Measurements from ENCODE around the gene RRP36. TPM values are rescaled to one million over a fixed set of nuclear protein-coding genes. Genes with fewer than 3 reads are reported as not detected.
A peak's percentile ranks its signal among the peaks of the same experiment; 100 is the strongest.

RRP36 gene
- total and polyA plus RNA-seq, 9 of the 15 experiments (the other 6 are each of a cell fraction or from before 2014, with no cell fraction given), result 27.6 to 150 (median 114) TPM

GRCh38 chr6:42978839-42979522, 42.4 kb upstream of the RRP36 start, which contains the start of gene PEX6 (continued):
- TF ChIP-seq KLF1 (tag; IDR thresholded peaks at IDR 0.05), result 0 out of 2 replicates have a peak, but pooled peaks have one; percentile 35
- TF ChIP-seq ESRRB (CRISPR knock-in tag; IDR thresholded peaks at IDR 0.05; ENCODE audit: borderline replicate concordance), result 0 out of 2 replicates have a peak, but pooled peaks have one; percentile 9
- TF ChIP-seq BHLHE40 (IDR thresholded peaks at IDR 0.05; ENCODE audit: low read length), result peak; percentile 64
- TF ChIP-seq, protein P1, sequence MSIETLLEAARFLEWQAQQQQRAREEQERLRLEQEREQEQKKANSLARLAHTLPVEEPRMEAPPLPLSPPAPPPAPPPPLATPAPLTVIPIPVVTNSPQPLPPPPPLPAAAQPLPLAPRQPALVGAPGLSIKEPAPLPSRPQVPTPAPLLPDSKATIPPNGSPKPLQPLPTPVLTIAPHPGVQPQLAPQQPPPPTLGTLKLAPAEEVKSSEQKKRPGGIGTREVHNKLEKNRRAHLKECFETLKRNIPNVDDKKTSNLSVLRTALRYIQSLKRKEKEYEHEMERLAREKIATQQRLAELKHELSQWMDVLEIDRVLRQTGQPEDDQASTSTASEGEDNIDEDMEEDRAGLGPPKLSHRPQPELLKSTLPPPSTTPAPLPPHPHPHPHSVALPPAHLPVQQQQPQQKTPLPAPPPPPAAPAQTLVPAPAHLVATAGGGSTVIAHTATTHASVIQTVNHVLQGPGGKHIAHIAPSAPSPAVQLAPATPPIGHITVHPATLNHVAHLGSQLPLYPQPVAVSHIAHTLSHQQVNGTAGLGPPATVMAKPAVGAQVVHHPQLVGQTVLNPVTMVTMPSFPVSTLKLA (conservative IDR thresholded peaks at IDR 0.05), result peak; percentile 56 to 81; a peak in 3 of 4 replicates
- peak; percentile 59; the same call in 1 of the 2 replicates for TF ChIP-seq SMARCA4 (IDR thresholded peaks at IDR 0.05)
- TF ChIP-seq, protein P2, sequence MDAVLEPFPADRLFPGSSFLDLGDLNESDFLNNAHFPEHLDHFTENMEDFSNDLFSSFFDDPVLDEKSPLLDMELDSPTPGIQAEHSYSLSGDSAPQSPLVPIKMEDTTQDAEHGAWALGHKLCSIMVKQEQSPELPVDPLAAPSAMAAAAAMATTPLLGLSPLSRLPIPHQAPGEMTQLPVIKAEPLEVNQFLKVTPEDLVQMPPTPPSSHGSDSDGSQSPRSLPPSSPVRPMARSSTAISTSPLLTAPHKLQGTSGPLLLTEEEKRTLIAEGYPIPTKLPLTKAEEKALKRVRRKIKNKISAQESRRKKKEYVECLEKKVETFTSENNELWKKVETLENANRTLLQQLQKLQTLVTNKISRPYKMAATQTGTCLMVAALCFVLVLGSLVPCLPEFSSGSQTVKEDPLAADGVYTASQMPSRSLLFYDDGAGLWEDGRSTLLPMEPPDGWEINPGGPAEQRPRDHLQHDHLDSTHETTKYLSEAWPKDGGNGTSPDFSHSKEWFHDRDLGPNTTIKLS (IDR thresholded peaks at IDR 0.05; ENCODE audit: borderline replicate concordance, low read depth), result peak; percentile 46; the same call in 1 of the 2 replicates
- TF ChIP-seq ZNF696 (CRISPR knock-in tag; conservative IDR thresholded peaks at IDR 0.05), result no peak
- TF ChIP-seq, protein P3, sequence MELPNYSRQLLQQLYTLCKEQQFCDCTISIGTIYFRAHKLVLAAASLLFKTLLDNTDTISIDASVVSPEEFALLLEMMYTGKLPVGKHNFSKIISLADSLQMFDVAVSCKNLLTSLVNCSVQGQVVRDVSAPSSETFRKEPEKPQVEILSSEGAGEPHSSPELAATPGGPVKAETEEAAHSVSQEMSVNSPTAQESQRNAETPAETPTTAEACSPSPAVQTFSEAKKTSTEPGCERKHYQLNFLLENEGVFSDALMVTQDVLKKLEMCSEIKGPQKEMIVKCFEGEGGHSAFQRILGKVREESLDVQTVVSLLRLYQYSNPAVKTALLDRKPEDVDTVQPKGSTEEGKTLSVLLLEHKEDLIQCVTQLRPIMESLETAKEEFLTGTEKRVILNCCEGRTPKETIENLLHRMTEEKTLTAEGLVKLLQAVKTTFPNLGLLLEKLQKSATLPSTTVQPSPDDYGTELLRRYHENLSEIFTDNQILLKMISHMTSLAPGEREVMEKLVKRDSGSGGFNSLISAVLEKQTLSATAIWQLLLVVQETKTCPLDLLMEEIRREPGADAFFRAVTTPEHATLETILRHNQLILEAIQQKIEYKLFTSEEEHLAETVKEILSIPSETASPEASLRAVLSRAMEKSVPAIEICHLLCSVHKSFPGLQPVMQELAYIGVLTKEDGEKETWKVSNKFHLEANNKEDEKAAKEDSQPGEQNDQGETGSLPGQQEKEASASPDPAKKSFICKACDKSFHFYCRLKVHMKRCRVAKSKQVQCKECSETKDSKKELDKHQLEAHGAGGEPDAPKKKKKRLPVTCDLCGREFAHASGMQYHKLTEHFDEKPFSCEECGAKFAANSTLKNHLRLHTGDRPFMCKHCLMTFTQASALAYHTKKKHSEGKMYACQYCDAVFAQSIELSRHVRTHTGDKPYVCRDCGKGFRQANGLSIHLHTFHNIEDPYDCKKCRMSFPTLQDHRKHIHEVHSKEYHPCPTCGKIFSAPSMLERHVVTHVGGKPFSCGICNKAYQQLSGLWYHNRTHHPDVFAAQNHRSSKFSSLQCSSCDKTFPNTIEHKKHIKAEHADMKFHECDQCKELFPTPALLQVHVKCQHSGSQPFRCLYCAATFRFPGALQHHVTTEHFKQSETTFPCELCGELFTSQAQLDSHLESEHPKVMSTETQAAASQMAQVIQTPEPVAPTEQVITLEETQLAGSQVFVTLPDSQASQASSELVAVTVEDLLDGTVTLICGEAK (IDR thresholded peaks at IDR 0.05), result peak; percentile 95
- TF ChIP-seq, protein P3 (CRISPR knock-in tag; IDR thresholded peaks at IDR 0.05), result no peak
- TF ChIP-seq ZNF75A (CRISPR knock-in tag; IDR thresholded peaks at IDR 0.05), result no peak
- TF ChIP-seq, protein P4, sequence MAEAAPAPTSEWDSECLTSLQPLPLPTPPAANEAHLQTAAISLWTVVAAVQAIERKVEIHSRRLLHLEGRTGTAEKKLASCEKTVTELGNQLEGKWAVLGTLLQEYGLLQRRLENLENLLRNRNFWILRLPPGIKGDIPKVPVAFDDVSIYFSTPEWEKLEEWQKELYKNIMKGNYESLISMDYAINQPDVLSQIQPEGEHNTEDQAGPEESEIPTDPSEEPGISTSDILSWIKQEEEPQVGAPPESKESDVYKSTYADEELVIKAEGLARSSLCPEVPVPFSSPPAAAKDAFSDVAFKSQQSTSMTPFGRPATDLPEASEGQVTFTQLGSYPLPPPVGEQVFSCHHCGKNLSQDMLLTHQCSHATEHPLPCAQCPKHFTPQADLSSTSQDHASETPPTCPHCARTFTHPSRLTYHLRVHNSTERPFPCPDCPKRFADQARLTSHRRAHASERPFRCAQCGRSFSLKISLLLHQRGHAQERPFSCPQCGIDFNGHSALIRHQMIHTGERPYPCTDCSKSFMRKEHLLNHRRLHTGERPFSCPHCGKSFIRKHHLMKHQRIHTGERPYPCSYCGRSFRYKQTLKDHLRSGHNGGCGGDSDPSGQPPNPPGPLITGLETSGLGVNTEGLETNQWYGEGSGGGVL (CRISPR knock-in tag; IDR thresholded peaks at IDR 0.05), result no peak
- peak; percentile 98 for TF ChIP-seq POLR2G (IDR thresholded peaks at IDR 0.05; ENCODE audit: low read depth, low read length)
- peak; percentile 74 for TF ChIP-seq ATF7 (IDR thresholded peaks at IDR 0.05)
- no peak for TF ChIP-seq ZNF140 (CRISPR knock-in tag; IDR thresholded peaks at IDR 0.05)

Data from K562 (cell line).